Measurements from ENCODE around the gene TMEM18. TPM values are rescaled to one million over a fixed set of nuclear protein-coding genes. Genes with fewer than 3 reads are reported as not detected.

TMEM18 gene
- total RNA-seq, 1 donor from 2014 or later = 34.6 TPM

GRCh38 chr2:670637-671036 lies 6.6 kb downstream of the TMEM18 start:
- Mint-ChIP-seq H3K4me3 (no peak overlapping the region), H3K27me3 (no peaks in the 10 kb centered on the region), H3K4me1 (peaks cover 37% of the 10 kb centered on the region), H3K36me3 (ENCODE audit: low read depth) (peaks cover 83% of the 10 kb centered on the region), H3K27ac (no peak overlapping the region), H3K9me3 (peaks cover 1% of the 10 kb centered on the region)
- ChIA-PET POLR2A (no interaction called here), CTCF (no interaction called here)
- DNase-seq = no peak
- ATAC-seq (ENCODE audit: low read depth) = no peak
- intact Hi-C loops (cut with micrococcal nuclease) = no loop called here
- no peak for TF ChIP-seq CTCF (IDR thresholded peaks at IDR 0.05)

- Mint-ChIP-seq H3K36me3 (ENCODE audit: low read depth) (peaks cover 83% of the 10 kb centered on the region), H3K27ac (no peak overlapping the region), H3K9me3 (peaks cover 12% of the 10 kb centered on the region), H3K27me3 (no peaks in the 10 kb centered on the region), H3K4me3 (no peak overlapping the region), H3K4me1 (peaks cover 24% of the 10 kb centered on the region)
- intact Hi-C loops (cut with micrococcal nuclease) = loop anchor here (10.0 kb wide), 1 partner anchor 425 kb away; no protein-coding TSS in a partner anchor
- ATAC-seq (ENCODE audit: low read depth) (no peak), DNase-seq (no peak)
- ChIA-PET POLR2A (no interaction called here), CTCF (no interaction called here)
- no peak for TF ChIP-seq CTCF (IDR thresholded peaks at IDR 0.05)
Measured at GRCh38 chr2:669323-669722, 7.9 kb downstream of the TMEM18 start.

- H3K36me3 Mint-ChIP-seq (ENCODE audit: low read depth) = peaks cover 84% of the 10 kb centered on the region
- ATAC-seq (ENCODE audit: low read depth) = no peak
- CTCF ChIA-PET = no interaction called here
Measured at GRCh38 chr2:668000-668398, 9.2 kb downstream of the TMEM18 start.

GRCh38 chr2:667332-667999 lies 9.7 kb downstream of the TMEM18 start:
- no peaks in the 10 kb centered on the region for H3K27me3 Mint-ChIP-seq
- no peak overlapping the region for H3K4me3 Mint-ChIP-seq
- H3K27ac Mint-ChIP-seq = no peak overlapping the region
- H3K4me1 Mint-ChIP-seq = peaks cover 12% of the 10 kb centered on the region
- no peak for TF ChIP-seq CTCF (IDR thresholded peaks at IDR 0.05)
- H3K9me3 Mint-ChIP-seq = peaks cover 12% of the 10 kb centered on the region
- ChIA-PET POLR2A (no interaction called here), CTCF (interaction anchor here (1.2 kb wide), 1 partner anchor 30 kb away, joined by 3 read pairs; no protein-coding TSS in a partner anchor)
- intact Hi-C loops (cut with micrococcal nuclease) = loop anchor here (10.0 kb wide), 1 partner anchor 423 kb away; no protein-coding TSS in a partner anchor
- DNase-seq (no peak), ATAC-seq (ENCODE audit: low read depth) (peak; percentile 75)
- H3K36me3 Mint-ChIP-seq (ENCODE audit: low read depth) = peaks cover 84% of the 10 kb centered on the region

More at GRCh38 chr2:668000-668398, 9.2 kb downstream of the TMEM18 start:
- H3K4me3 Mint-ChIP-seq = no peak overlapping the region
- no peak overlapping the region for H3K27ac Mint-ChIP-seq
- H3K4me1 Mint-ChIP-seq = peaks cover 11% of the 10 kb centered on the region
- TF ChIP-seq CTCF (IDR thresholded peaks at IDR 0.05) = no peak
- POLR2A ChIA-PET = no interaction called here
- H3K27me3 Mint-ChIP-seq = no peaks in the 10 kb centered on the region
- intact Hi-C loops (cut with micrococcal nuclease) = loop anchor here (10.0 kb wide), 1 partner anchor 423 kb away; no protein-coding TSS in a partner anchor
- DNase-seq = no peak
- peaks cover 12% of the 10 kb centered on the region for H3K9me3 Mint-ChIP-seq

GRCh38 chr2:666441-666840 lies 10.8 kb downstream of the TMEM18 start:
- ChIA-PET POLR2A (no interaction called here), CTCF (interaction anchor here (1.2 kb wide), 1 partner anchor 29 kb away, joined by 3 read pairs; no protein-coding TSS in a partner anchor)
- Mint-ChIP-seq H3K4me1 (peaks cover 20% of the 10 kb centered on the region), H3K9me3 (peaks cover 12% of the 10 kb centered on the region), H3K4me3 (no peak overlapping the region), H3K27ac (no peak overlapping the region), H3K27me3 (no peaks in the 10 kb centered on the region), H3K36me3 (ENCODE audit: low read depth) (peaks cover 77% of the 10 kb centered on the region)
- intact Hi-C loops (cut with micrococcal nuclease) = loop anchor here (10.0 kb wide), 1 partner anchor 422 kb away; no protein-coding TSS in a partner anchor
- no peak for TF ChIP-seq CTCF (IDR thresholded peaks at IDR 0.05)
- ATAC-seq (ENCODE audit: low read depth) (no peak), DNase-seq (no peak)
